SK-N-SH (cell line): ENCODE results near the gene HAGHL. TPM values are rescaled to one million over a fixed set of nuclear protein-coding genes. Genes with fewer than 3 reads are reported as not detected.
A peak's percentile ranks its signal among the peaks of the same experiment; 100 is the strongest.

ENCODE experiments used
- CTCF ChIA-PET: fragments of 300-600, 350-600 bp; formaldehyde crosslinking; extraction: SDS; loops from one replicate; lab custom pipeline; 2021; lab: Yijun Ruan, JAX
- POLR2A ChIA-PET: fragments of 350-600 bp; sonication (Branson Sonifier 250); formaldehyde crosslinking; extraction: SDS; loops from one replicate; lab custom pipeline; 2020; ENCODE audit warnings: antibody characterized with exemption, inconsistent platforms; lab: Yijun Ruan, JAX
- DNase-seq: peaks from one replicate; pipeline ENCODE4 v3.0.0; 2012
- H2AFZ ChIP-seq: fragments of 200-600 bp; sonication (generic); 2 replicates; pipeline ENCODE4 v1.8.1; 2016; ENCODE audit warnings: antibody characterized with exemption, mild to moderate bottlenecking, low read depth
- H3F3A ChIP-seq: fragments of 200-600 bp; sonication (generic); replicated peaks from 2 replicates; pipeline ENCODE3; 2016; ENCODE audit warnings: antibody characterized with exemption, mild to moderate bottlenecking; ENCODE audit not compliant: insufficient read depth
- H3K27ac ChIP-seq, 2 experiments: fragments of 200-500 bp in 1 of 2; fragments of 200-600 bp in 1 of 2; sonication (Bioruptor generic) in 1 of 2; sonication (generic), shearing (Covaris generic) in 1 of 2; 2 replicates each; pipeline versions ENCODE4 v1.5.1 to v1.6.1; 2014 to 2016; ENCODE audit warnings: low read depth in 2 of 2, inconsistent platforms in 1 of 2, low read length in 1 of 2, mild to moderate bottlenecking in 1 of 2, mixed read lengths in 1 of 2
- H3K27me3 ChIP-seq: fragments of 200-600 bp; sonication (generic), shearing (Covaris generic); 2 replicates; pipeline ENCODE4 v1.6.1; 2016; ENCODE audit warnings: mixed run types; ENCODE audit not compliant: insufficient read depth
- H3K36me3 ChIP-seq, 2 experiments: fragments of 200-500 bp in 1 of 2; fragments of 200-600 bp in 1 of 2; sonication (Bioruptor generic) in 1 of 2; sonication (generic) in 1 of 2; replicated peaks in 1 of 2; 2 replicates each; pipeline versions ENCODE3 to v1.5.1; 2014 to 2016; ENCODE audit warnings: low read length in 1 of 2, mild to moderate bottlenecking in 1 of 2; ENCODE audit not compliant: insufficient read depth in 2 of 2, control insufficient read depth in 1 of 2
- H3K4me1 ChIP-seq, 2 experiments: fragments of 200-500 bp in 1 of 2; fragments of 200-600 bp in 1 of 2; sonication (Bioruptor generic) in 1 of 2; sonication (generic), shearing (Covaris generic) in 1 of 2; 2 replicates each; pipeline versions ENCODE4 v1.5.1 to v1.6.1; 2014 to 2016; ENCODE audit warnings: low read depth in 1 of 2, low read length in 1 of 2, mixed run types in 1 of 2; ENCODE audit not compliant: insufficient read depth in 2 of 2, control insufficient read depth in 1 of 2
- H3K4me2 ChIP-seq: fragments of 200-600 bp; sonication (generic), shearing (Covaris generic); 2 replicates; pipeline ENCODE4 v1.6.1; 2017; ENCODE audit warnings: mixed run types
- H3K4me3 ChIP-seq, 2 experiments: fragments of 200-500 bp in 1 of 2; fragments of 200-600 bp in 1 of 2; sonication (Bioruptor generic) in 1 of 2; sonication (generic), shearing (Covaris generic) in 1 of 2; 2 replicates each; pipeline versions ENCODE4 v1.5.1 to v1.8.1; 2014 to 2016; ENCODE audit warnings: low read depth in 2 of 2, inconsistent platforms in 1 of 2, low read length in 1 of 2, mild to moderate bottlenecking in 1 of 2, mixed read lengths in 1 of 2, moderate library complexity in 1 of 2
- H3K79me2 ChIP-seq: fragments of 200-600 bp; sonication (generic); 2 replicates; pipeline ENCODE4 v1.8.1; 2017; ENCODE audit warnings: mild to moderate bottlenecking; ENCODE audit not compliant: insufficient read depth
- H3K9ac ChIP-seq: fragments of 200-600 bp; sonication (generic); 2 replicates; pipeline ENCODE4 v1.6.1; 2017; ENCODE audit warnings: mixed run types
- H3K9me2 ChIP-seq: fragments of 200-600 bp; sonication (generic); 2 replicates; pipeline ENCODE4 v1.6.1; 2017; ENCODE audit warnings: mixed run types
- H3K9me3 ChIP-seq: fragments of 200-600 bp; sonication (generic); 2 replicates; pipeline ENCODE4 v1.6.1; 2017; ENCODE audit warnings: mixed run types, mild to moderate bottlenecking, moderate library complexity
- H4K20me1 ChIP-seq: fragments of 200-600 bp; sonication (generic); 2 replicates; pipeline ENCODE4 v1.6.1; 2017; ENCODE audit warnings: mild to moderate bottlenecking, mixed run types; ENCODE audit not compliant: insufficient read depth
- CHD2 ChIP-seq: fragments of 150-350 bp; IDR thresholded peaks from 2 replicates; pipeline ENCODE4 v1.6.1; 2018; ENCODE audit warnings: low read length; ENCODE audit not compliant: partially characterized antibody
- CTCF ChIP-seq: fragments of 200-600 bp; sonication (generic); IDR thresholded peaks from 2 replicates; pipeline ENCODE4 v1.6.1; 2017; ENCODE audit warnings: antibody characterized with exemption, mild to moderate bottlenecking, moderate library complexity
- ELF1 ChIP-seq: IDR thresholded peaks from 2 replicates; pipeline ENCODE4 v1.4.0; 2012
- EP300 ChIP-seq, 2 experiments: IDR thresholded peaks; 2 replicates each; pipeline versions ENCODE4 v1.4.0 to v1.6.1; 2012; ENCODE audit warnings: borderline replicate concordance in 1 of 2, low read depth in 1 of 2, low read length in 1 of 2
- EZH2phosphoT487 ChIP-seq: fragments of 200-600 bp; sonication (generic); IDR thresholded peaks from 2 replicates; pipeline ENCODE4 v1.6.1; 2017; ENCODE audit warnings: low read depth, mixed run types, mild to moderate bottlenecking, antibody characterized with exemption, moderate library complexity, borderline replicate concordance
- FOSL2 ChIP-seq: IDR thresholded peaks from 2 replicates; pipeline ENCODE4 v1.4.0; 2012; ENCODE audit warnings: low read depth, mild to moderate bottlenecking, moderate library complexity, borderline replicate concordance
- FOXJ3 ChIP-seq: sonication (generic); formaldehyde crosslinking; IDR thresholded peaks from 2 replicates; pipeline ENCODE4 v1.5.1; 2020; ENCODE audit warnings: mild to moderate bottlenecking, missing genetic modification reagents
- GABPA ChIP-seq: IDR thresholded peaks from 2 replicates; pipeline ENCODE4 v1.4.0; 2012; ENCODE audit warnings: low read depth, mild to moderate bottlenecking
- GATA2 ChIP-seq: sonication (generic); formaldehyde crosslinking; IDR thresholded peaks from 2 replicates; pipeline ENCODE4 v1.5.0; 2020; ENCODE audit warnings: mild to moderate bottlenecking, missing genetic modification reagents
- IRF3 ChIP-seq: fragments of 150-350 bp; IDR thresholded peaks from 2 replicates; pipeline ENCODE4 v1.6.1; 2016; ENCODE audit warnings: mild to moderate bottlenecking, low read depth, low read length
- MEF2A ChIP-seq: IDR thresholded peaks from 2 replicates; pipeline ENCODE4 v1.4.0; 2012; ENCODE audit warnings: low read depth, borderline replicate concordance
- NFIC ChIP-seq: IDR thresholded peaks from 2 replicates; pipeline ENCODE4 v1.4.0; 2012; ENCODE audit warnings: borderline replicate concordance
- NRF1 ChIP-seq: IDR thresholded peaks from 2 replicates; pipeline ENCODE4 v1.6.1; 2012; ENCODE audit warnings: low read depth, mild to moderate bottlenecking, low read length
- POLR2AphosphoS5 ChIP-seq: IDR thresholded peaks from 2 replicates; pipeline ENCODE4 v1.6.1; 2012; ENCODE audit warnings: low read depth, low read length
- RAD21 ChIP-seq: IDR thresholded peaks from 2 replicates; pipeline ENCODE4 v1.6.1; 2012; ENCODE audit warnings: mild to moderate bottlenecking, low read length
- RCOR1 ChIP-seq: fragments of 150-350 bp; IDR thresholded peaks from 2 replicates; pipeline ENCODE4 v1.6.1; 2017; ENCODE audit warnings: antibody characterized with exemption, low read length
- RFX5 ChIP-seq: IDR thresholded peaks from 2 replicates; pipeline ENCODE4 v1.6.1; 2012; ENCODE audit warnings: mild to moderate bottlenecking, improper control_type of control experiment, low read length
- RXRA ChIP-seq: IDR thresholded peaks from 2 replicates; pipeline ENCODE4 v1.4.0; 2012; ENCODE audit warnings: low read depth, mild to moderate bottlenecking, borderline replicate concordance
- SIN3A ChIP-seq: IDR thresholded peaks from 2 replicates; pipeline ENCODE4 v1.6.1; 2012; ENCODE audit warnings: low read depth, mild to moderate bottlenecking, low read length, moderate library complexity, borderline replicate concordance
- SMC3 ChIP-seq: IDR thresholded peaks from 2 replicates; pipeline ENCODE4 v1.6.1; 2012; ENCODE audit warnings: low read depth, low read length, improper control_type of control experiment
- TAF1 ChIP-seq: IDR thresholded peaks from 2 replicates; pipeline ENCODE4 v1.6.1; 2012; ENCODE audit warnings: low read depth, mild to moderate bottlenecking, low read length, moderate library complexity, borderline replicate concordance
- TEAD4 ChIP-seq: IDR thresholded peaks from 2 replicates; pipeline ENCODE4 v1.4.0; 2012; ENCODE audit warnings: mild to moderate bottlenecking, borderline replicate concordance; ENCODE audit not compliant: insufficient read depth
- USF1 ChIP-seq: IDR thresholded peaks from 2 replicates; pipeline ENCODE4 v1.4.0; 2012; ENCODE audit warnings: low read depth, borderline replicate concordance
- USF2 ChIP-seq: fragments of 150-350 bp; IDR thresholded peaks from 2 replicates; pipeline ENCODE4 v1.6.1; 2017; ENCODE audit warnings: antibody characterized with exemption, low read length, low read depth, borderline replicate concordance
- YY1 ChIP-seq: IDR thresholded peaks from 2 replicates; pipeline ENCODE4 v1.4.0; 2012; ENCODE audit warnings: low read depth, mild to moderate bottlenecking
- WGBS: methylation state at CpG from one replicate; pipeline ENCODE4 v1.1.6; 2017; ENCODE audit warnings: low lambda C conversion rate; 5-methylcytosine and 5-hydroxymethylcytosine counted together
- polyA plus RNA-seq, 3 experiments: library from polyadenylated mRNA; depleted of rRNA; stranded (reverse); fragments of >200 nt; gene quantifications; 2 replicates each; pipeline ENCODE4 v1.2.3, GENCODE V29; 2012

The HAGHL gene
- polyA plus RNA-seq, 1 of the 3 experiments (the other 2 are of a cell fraction): 65.5 TPM

- TF ChIP-seq EP300 (IDR thresholded peaks at IDR 0.05; ENCODE audit: borderline replicate concordance in 1 of 2, low read depth in 1 of 2, low read length in 1 of 2): no peak
- TF ChIP-seq RCOR1: no peak
Observed at GRCh38 chr16:740459-740763, 13.5 kb downstream of the HAGHL start (continued).

GRCh38 chr16:740764-741505 lies 14.0 kb downstream of the HAGHL start, which contains the start of gene CIAO3:
Gene CIAO3, minus strand, starts transcription at chr16:740997. Its CDS starts 12 bp downstream, at chr16:740985.
- peak; percentile 99 for DNase-seq
- H3K4me1 ChIP-seq: peaks cover 0 to 10% of the 10 kb centered on the region in 2 experiments; a peak in 1 of 4 replicates
- H3K27me3 ChIP-seq: no peaks in the 10 kb centered on the region
- H3K9ac ChIP-seq: peak within 1 kb of the TSS; percentile 78
- H3K4me3 ChIP-seq: peak within 1 kb of the TSS; percentile 85 to 87
- peak within 1 kb of the TSS in 1 of 2 experiments; percentile 24; a peak in 1 of 4 replicates for H3K27ac ChIP-seq
- ChIA-PET CTCF (interaction anchor here (0.6 to 4.5 kb wide), 23 partner anchors 8 to 357 kb away, joined by 3 to 41 read pairs (median 6); partner anchors contain the start of genes ANTKMT, CCDC78 and METRN), POLR2A (interaction anchor here (0.9 to 1.1 kb wide), 3 partner anchors 25 to 47 kb away, joined by 3 read pairs; partner anchors contain the start of genes CHTF18 and RPUSD1)
- H2AFZ ChIP-seq: peak within 1 kb of the TSS; percentile 91
- H3K9me2 ChIP-seq: no peaks in the 10 kb centered on the region
- peak within 1 kb of the TSS; percentile 98 for H3K4me2 ChIP-seq
- H3K9me3 ChIP-seq: no peaks in the 10 kb centered on the region
- no peaks in the 10 kb centered on the region for H4K20me1 ChIP-seq
- H3F3A ChIP-seq: no peaks in the 10 kb centered on the region
- H3K36me3 ChIP-seq: peaks cover 0 to 16% of the 10 kb centered on the region in 2 experiments
- WGBS: 5% methylated on average over 29 of the region's 79 CpGs
- peaks cover 14% of the 10 kb centered on the region for H3K79me2 ChIP-seq
- TF ChIP-seq RFX5: no peak
- TF ChIP-seq YY1: peak; percentile 96
- no peak for TF ChIP-seq GATA2 (CRISPR knock-in tag)
- TF ChIP-seq TEAD4: no peak
- no peak for TF ChIP-seq RCOR1
- TF ChIP-seq ELF1: peak; percentile 100
- peak; percentile 65; the same call in 1 of the 2 replicates for TF ChIP-seq SIN3A
- TF ChIP-seq POLR2AphosphoS5: peak; percentile 67; the same call in 1 of the 2 replicates
- no peak for TF ChIP-seq IRF3
- no peak for TF ChIP-seq USF2
- TF ChIP-seq CHD2: peak; percentile 81
- no peak for TF ChIP-seq MEF2A
- TF ChIP-seq TAF1: peak; percentile 94
- TF ChIP-seq USF1: no peak
- peak; percentile 74 for TF ChIP-seq CTCF
- no peak; the same call in 1 of the 2 replicates for TF ChIP-seq RAD21
- TF ChIP-seq NFIC: peak; percentile 29; the same call in 1 of the 2 replicates
- peak; percentile 91 for TF ChIP-seq NRF1
- peak; percentile 51; the same call in 1 of the 2 replicates for TF ChIP-seq SMC3
- TF ChIP-seq FOXJ3 (CRISPR knock-in tag): no peak
- no peak for TF ChIP-seq EZH2phosphoT487
- TF ChIP-seq EP300 (IDR thresholded peaks at IDR 0.05; ENCODE audit: borderline replicate concordance in 1 of 2, low read depth in 1 of 2, low read length in 1 of 2): no peak
- peak; percentile 60 for TF ChIP-seq GABPA
- TF ChIP-seq FOSL2: peak; percentile 10; the same call in 1 of the 2 replicates
- TF ChIP-seq RXRA: no peak
